HG03439 (cell line): Measurements from ENCODE around the gene PRL.

Experiments
- ATAC-seq: cut with Tn5 transposase; IDR thresholded peaks from one replicate; pipeline ENCODE4 v1.9.1; 2021; ENCODE audit warnings: mild to moderate bottlenecking, moderate library complexity; ENCODE audit not compliant: unreplicated experiment

Gene PRL

GRCh38 chr6:22295145-22295544 lies 1.7 kb downstream of the PRL start:
- ATAC-seq: no peak

GRCh38 chr6:22294301-22294700 lies 2.5 kb downstream of the PRL start:
- no peak for ATAC-seq

GRCh38 chr6:22290045-22290444 lies 6.8 kb downstream of the PRL start:
- no peak for ATAC-seq

GRCh38 chr6:22288721-22289120 lies 8.1 kb downstream of the PRL start:
- ATAC-seq: no peak

- ATAC-seq: no peak
These were observed 12.2 kb downstream of the PRL start for GRCh38 chr6:22284666-22285065.

- no peak for ATAC-seq
These were observed 15.3 kb downstream of the PRL start for GRCh38 chr6:22281341-22282085.

- no peak for ATAC-seq
These were observed 17.4 kb downstream of the PRL start for GRCh38 chr6:22279427-22279826.

- ATAC-seq: no peak
These were observed 25.8 kb downstream of the PRL start for GRCh38 chr6:22271081-22271480.

GRCh38 chr6:22263748-22264147 lies 33.1 kb downstream of the PRL start:
- ATAC-seq: no peak

GRCh38 chr6:22254886-22255285 lies 42.0 kb downstream of the PRL start:
- ATAC-seq: no peak

- ATAC-seq: no peak
These were observed 42.7 kb downstream of the PRL start for GRCh38 chr6:22253955-22254655.

GRCh38 chr6:22251348-22251747 lies 45.5 kb downstream of the PRL start:
- ATAC-seq: no peak

- no peak for ATAC-seq
These were observed 46.4 kb downstream of the PRL start for GRCh38 chr6:22250486-22250885.

- no peak for ATAC-seq
These were observed 47.0 kb downstream of the PRL start for GRCh38 chr6:22249711-22250350.

GRCh38 chr6:22248513-22249308 lies 48.1 kb downstream of the PRL start:
- no peak for ATAC-seq

GRCh38 chr6:22247916-22248482 lies 48.8 kb downstream of the PRL start:
- ATAC-seq: no peak

GRCh38 chr6:22240025-22240424 lies 56.8 kb downstream of the PRL start:
- ATAC-seq: no peak

GRCh38 chr6:22239261-22239921 lies 57.4 kb downstream of the PRL start:
- no peak for ATAC-seq

- ATAC-seq: no peak
These were observed 58.0 kb downstream of the PRL start for GRCh38 chr6:22238861-22239260.

GRCh38 chr6:22237526-22237925 lies 59.3 kb downstream of the PRL start:
- no peak for ATAC-seq
